KMS-11 (cell line): Measurements from ENCODE around the gene KCTD11.

Experiments
- H2AFZ ChIP-seq: fragments of 200-600 bp; sonication (generic); 2 replicates; pipeline ENCODE4 v1.6.1; 2016; ENCODE audit warnings: antibody characterized with exemption, mixed run types, low read depth
- H3K27ac ChIP-seq: fragments of 200-600 bp; sonication (generic); 2 replicates; pipeline ENCODE4 v1.6.1; 2016; ENCODE audit warnings: mild to moderate bottlenecking, mixed run types
- H3K27me3 ChIP-seq: fragments of 200-600 bp; sonication (generic); 2 replicates; pipeline ENCODE4 v1.6.1; 2017; ENCODE audit warnings: mild to moderate bottlenecking, low read depth, mixed run types, moderate library complexity; ENCODE audit not compliant: insufficient read depth
- H3K36me3 ChIP-seq: fragments of 200-600 bp; sonication (generic); 2 replicates; pipeline ENCODE4 v1.6.1; 2017; ENCODE audit warnings: mild to moderate bottlenecking, mixed run types; ENCODE audit not compliant: insufficient read depth
- H3K4me1 ChIP-seq: fragments of 200-600 bp; sonication (generic); 2 replicates; pipeline ENCODE4 v1.6.1; 2016; ENCODE audit warnings: mild to moderate bottlenecking, low read depth, mixed run types; ENCODE audit not compliant: poor library complexity, severe bottlenecking
- H3K4me2 ChIP-seq: fragments of 200-600 bp; sonication (generic); 2 replicates; pipeline ENCODE4 v1.7.0; 2016; ENCODE audit warnings: mild to moderate bottlenecking, mixed run types
- H3K4me3 ChIP-seq: fragments of 200-600 bp; sonication (generic); IDR thresholded peaks from 2 replicates; pipeline ENCODE4 v1.6.1; 2017; ENCODE audit warnings: low read depth, low read length, mixed read lengths; ENCODE audit not compliant: insufficient read depth
- H3K79me2 ChIP-seq: fragments of 200-600 bp; sonication (generic); 2 replicates; pipeline ENCODE4 v1.6.1; 2016; ENCODE audit warnings: low read depth, mixed run types; ENCODE audit not compliant: insufficient read depth
- H3K9ac ChIP-seq: fragments of 200-600 bp; sonication (generic); 2 replicates; pipeline ENCODE4 v1.6.1; 2016; ENCODE audit warnings: mild to moderate bottlenecking, mixed run types
- H4K20me1 ChIP-seq: fragments of 200-600 bp; sonication (generic); 2 replicates; pipeline ENCODE4 v1.6.1; 2016; ENCODE audit warnings: mild to moderate bottlenecking, mixed run types; ENCODE audit not compliant: insufficient read depth
- CTCF ChIP-seq: fragments of 200-600 bp; sonication (generic); conservative IDR thresholded peaks from 2 replicates; pipeline ENCODE4 v1.6.1; 2017; ENCODE audit warnings: low read depth, mild to moderate bottlenecking, antibody characterized with exemption, low read length, moderate library complexity, mixed read lengths

KCTD11 gene

GRCh38 chr17:7391307-7391706, 39.3 kb downstream of the KCTD11 start:
- no peak overlapping the region for H3K4me2 ChIP-seq
- no peak for TF ChIP-seq CTCF
- no peaks in the 10 kb centered on the region for H3K4me1 ChIP-seq
- no peaks in the 10 kb centered on the region for H3K36me3 ChIP-seq
- no peaks in the 10 kb centered on the region for H3K27me3 ChIP-seq
- no peaks in the 10 kb centered on the region for H3K79me2 ChIP-seq
- no peaks in the 10 kb centered on the region for H4K20me1 ChIP-seq
- no peak overlapping the region for H3K27ac ChIP-seq
- no peak overlapping the region for H2AFZ ChIP-seq
- H3K9ac ChIP-seq: no peak overlapping the region
- H3K4me3 ChIP-seq: no peak overlapping the region

- Histone ChIP-seq H4K20me1 (no peaks in the 10 kb centered on the region), H3K4me3 (no peak overlapping the region), H3K36me3 (no peaks in the 10 kb centered on the region), H3K4me1 (no peaks in the 10 kb centered on the region), H3K79me2 (no peaks in the 10 kb centered on the region), H3K4me2 (peak overlapping the region; percentile 39; the same call in 1 of the 2 replicates), H3K27ac (no peak overlapping the region), H3K9ac (no peak overlapping the region), H2AFZ (no peak overlapping the region), H3K27me3 (no peaks in the 10 kb centered on the region)
- no peak for TF ChIP-seq CTCF
These were observed 41.0 kb downstream of the KCTD11 start for GRCh38 chr17:7392696-7393612.

- Histone ChIP-seq H3K27ac (no peak overlapping the region), H4K20me1 (no peaks in the 10 kb centered on the region), H3K4me2 (peak overlapping the region; percentile 39; the same call in 1 of the 2 replicates), H3K27me3 (no peaks in the 10 kb centered on the region), H3K4me1 (no peaks in the 10 kb centered on the region), H3K4me3 (no peak overlapping the region), H2AFZ (peak overlapping the region; percentile 26; the same call in 1 of the 2 replicates), H3K79me2 (no peaks in the 10 kb centered on the region), H3K9ac (peak overlapping the region; percentile 42; the same call in 1 of the 2 replicates), H3K36me3 (no peaks in the 10 kb centered on the region)
- no peak for TF ChIP-seq CTCF
These were observed 41.9 kb downstream of the KCTD11 start for GRCh38 chr17:7393613-7394451.

GRCh38 chr17:7394452-7395191, 42.7 kb downstream of the KCTD11 start, which contains the start of gene PLSCR3:
PLSCR3 (minus strand) TSS chr17:7394525; CDS start chr17:7394110, 415 bp downstream.
- H3K9ac ChIP-seq: peak within 1 kb of the TSS; percentile 42; the same call in 1 of the 2 replicates
- H3K4me1 ChIP-seq: no peaks in the 10 kb centered on the region
- TF ChIP-seq CTCF: no peak
- H3K4me3 ChIP-seq: no peak within 1 kb of the TSS
- H3K27ac ChIP-seq: peak within 1 kb of the TSS; percentile 53
- no peaks in the 10 kb centered on the region for H3K79me2 ChIP-seq
- H3K36me3 ChIP-seq: no peaks in the 10 kb centered on the region
- H2AFZ ChIP-seq: peak within 1 kb of the TSS; percentile 26; the same call in 1 of the 2 replicates
- H3K27me3 ChIP-seq: no peaks in the 10 kb centered on the region
- H3K4me2 ChIP-seq: peak within 1 kb of the TSS; percentile 39; the same call in 1 of the 2 replicates
- H4K20me1 ChIP-seq: no peaks in the 10 kb centered on the region
